ENCODE measurements around the gene MBTPS1.

MBTPS1 gene

GRCh38 chr16:84074721-84075120 lies 42.0 kb downstream of the MBTPS1 start:
- no peak for DNase-seq (ENCODE audit: low read depth)
- no peak for TF ChIP-seq CTCF (IDR thresholded peaks at IDR 0.05; ENCODE audit: low read depth, low read length)
- TF ChIP-seq MYC (IDR thresholded peaks at IDR 0.05; ENCODE audit: low read depth, low read length): no peak
- TF ChIP-seq POLR2A (IDR thresholded peaks at IDR 0.05; ENCODE audit: extremely low read depth, insufficient read length): no peak
- TF ChIP-seq MAX (IDR thresholded peaks at IDR 0.05; ENCODE audit: low read depth, low read length): no peak
- no peak overlapping the region for H3K4me3 ChIP-seq (ENCODE audit: low read depth, low read length)

GRCh38 chr16:84072014-84072413 lies 44.7 kb downstream of the MBTPS1 start:
- TF ChIP-seq MYC (IDR thresholded peaks at IDR 0.05; ENCODE audit: low read depth, low read length) (no peak), CTCF (IDR thresholded peaks at IDR 0.05; ENCODE audit: low read depth, low read length) (no peak), POLR2A (IDR thresholded peaks at IDR 0.05; ENCODE audit: extremely low read depth, insufficient read length) (no peak), MAX (IDR thresholded peaks at IDR 0.05; ENCODE audit: low read depth, low read length) (no peak)
- DNase-seq (ENCODE audit: low read depth): no peak
- no peak overlapping the region for H3K4me3 ChIP-seq (ENCODE audit: low read depth, low read length)

- DNase-seq (ENCODE audit: low read depth): no peak
- no peak overlapping the region for H3K4me3 ChIP-seq (ENCODE audit: low read depth, low read length)
- TF ChIP-seq CTCF (IDR thresholded peaks at IDR 0.05; ENCODE audit: low read depth, low read length) (no peak), MAX (IDR thresholded peaks at IDR 0.05; ENCODE audit: low read depth, low read length) (no peak), MYC (IDR thresholded peaks at IDR 0.05; ENCODE audit: low read depth, low read length) (no peak), POLR2A (IDR thresholded peaks at IDR 0.05; ENCODE audit: extremely low read depth, insufficient read length) (no peak)
Measured at GRCh38 chr16:84071121-84071520, 45.6 kb downstream of the MBTPS1 start.

GRCh38 chr16:84069540-84069939 lies 47.2 kb downstream of the MBTPS1 start:
- no peak for TF ChIP-seq MAX (IDR thresholded peaks at IDR 0.05; ENCODE audit: low read depth, low read length)
- no peak for TF ChIP-seq MYC (IDR thresholded peaks at IDR 0.05; ENCODE audit: low read depth, low read length)
- no peak for TF ChIP-seq CTCF (IDR thresholded peaks at IDR 0.05; ENCODE audit: low read depth, low read length)
- TF ChIP-seq POLR2A (IDR thresholded peaks at IDR 0.05; ENCODE audit: extremely low read depth, insufficient read length): no peak
- H3K4me3 ChIP-seq (ENCODE audit: low read depth, low read length): no peak overlapping the region
- no peak for DNase-seq (ENCODE audit: low read depth)

- no peak for DNase-seq (ENCODE audit: low read depth)
- H3K4me3 ChIP-seq (ENCODE audit: low read depth, low read length): no peak overlapping the region
- TF ChIP-seq MAX (IDR thresholded peaks at IDR 0.05; ENCODE audit: low read depth, low read length) (no peak), MYC (IDR thresholded peaks at IDR 0.05; ENCODE audit: low read depth, low read length) (no peak), CTCF (IDR thresholded peaks at IDR 0.05; ENCODE audit: low read depth, low read length) (no peak), POLR2A (IDR thresholded peaks at IDR 0.05; ENCODE audit: extremely low read depth, insufficient read length) (no peak)
Measured at GRCh38 chr16:84068783-84069462, 47.8 kb downstream of the MBTPS1 start.
